H9 (cell line): Measurements from ENCODE around the gene MOB3B. TPM values are rescaled to one million over a fixed set of nuclear protein-coding genes. Genes with fewer than 3 reads are reported as not detected.
A peak's percentile ranks its signal among the peaks of the same experiment; 100 is the strongest.

Source experiments
- DNase-seq: peaks from one replicate; pipeline ENCODE4 v3.0.0-alpha.2; 2017
- H2AFZ ChIP-seq: one replicate; pipeline ENCODE4 v1.6.1; 2013; ENCODE audit warnings: mild to moderate bottlenecking, low read length, control low read depth, moderate library complexity
- H2AK5ac ChIP-seq: 2 replicates; pipeline ENCODE4 v1.6.1; 2013; ENCODE audit warnings: low read length, control low read depth, mixed read lengths; ENCODE audit not compliant: insufficient read length
- H2BK120ac ChIP-seq: one replicate; pipeline ENCODE4 v1.6.1; 2013; ENCODE audit warnings: low read depth, mild to moderate bottlenecking, low read length, control low read depth, inconsistent platforms; ENCODE audit not compliant: poor library complexity, severe bottlenecking
- H2BK12ac ChIP-seq: 2 replicates; pipeline ENCODE4 v1.6.1; 2013; ENCODE audit warnings: low read length, control low read depth, mixed read lengths, low read depth; ENCODE audit not compliant: insufficient read length
- H2BK15ac ChIP-seq: 2 replicates; pipeline ENCODE4 v1.6.1; 2013; ENCODE audit warnings: low read depth, low read length, control low read depth
- H2BK20ac ChIP-seq: one replicate; pipeline ENCODE4 v1.6.1; 2013; ENCODE audit warnings: low read depth, mild to moderate bottlenecking, low read length, control low read depth, inconsistent platforms; ENCODE audit not compliant: poor library complexity, severe bottlenecking
- H2BK5ac ChIP-seq: 2 replicates; pipeline ENCODE4 v1.6.1; 2013; ENCODE audit warnings: low read length, control low read depth, mixed read lengths; ENCODE audit not compliant: insufficient read length
- H3K14ac ChIP-seq: 2 replicates; pipeline ENCODE4 v1.6.1; 2013; ENCODE audit warnings: low read length, control low read depth; ENCODE audit not compliant: insufficient read depth
- H3K18ac ChIP-seq: 2 replicates; pipeline ENCODE4 v1.6.1; 2013; ENCODE audit warnings: low read depth, mild to moderate bottlenecking, mixed read lengths, low read length, control low read depth; ENCODE audit not compliant: insufficient read length
- H3K23ac ChIP-seq: 2 replicates; pipeline ENCODE4 v1.6.1; 2013; ENCODE audit warnings: low read length, control low read depth, mixed read lengths, low read depth; ENCODE audit not compliant: insufficient read length
- H3K23me2 ChIP-seq: 2 replicates; pipeline ENCODE4 v1.6.1; 2013; ENCODE audit warnings: low read depth, mild to moderate bottlenecking, mixed read lengths, low read length, control low read depth; ENCODE audit not compliant: insufficient read length, poor library complexity, severe bottlenecking
- H3K27ac ChIP-seq: 2 replicates; pipeline ENCODE4 v1.5.1; 2013; ENCODE audit warnings: low read length, control low read depth, mixed read lengths, low read depth; ENCODE audit not compliant: insufficient read length
- H3K27me3 ChIP-seq: 2 replicates; pipeline ENCODE4 v1.6.1; 2013; ENCODE audit warnings: low read length, control low read depth, inconsistent platforms; ENCODE audit not compliant: insufficient read depth
- H3K4ac ChIP-seq: 2 replicates; pipeline ENCODE4 v1.6.1; 2013; ENCODE audit warnings: low read depth, mild to moderate bottlenecking, control low read depth, inconsistent platforms, low read length, moderate library complexity
- H3K4me1 ChIP-seq: 2 replicates; pipeline ENCODE4 v1.6.1; 2013; ENCODE audit warnings: low read length, control low read depth, inconsistent platforms; ENCODE audit not compliant: insufficient read depth
- H3K4me2 ChIP-seq: 2 replicates; pipeline ENCODE4 v1.6.1; 2013; ENCODE audit warnings: low read length, control low read depth, mixed read lengths; ENCODE audit not compliant: insufficient read length, insufficient read depth
- H3K56ac ChIP-seq: 2 replicates; pipeline ENCODE4 v1.6.1; 2013; ENCODE audit warnings: low read depth, mild to moderate bottlenecking, mixed read lengths, low read length, control low read depth; ENCODE audit not compliant: insufficient read length
- H3K79me1 ChIP-seq: 2 replicates; pipeline ENCODE4 v1.6.1; 2013; ENCODE audit warnings: low read depth, mild to moderate bottlenecking, moderate library complexity, low read length, control low read depth, inconsistent platforms; ENCODE audit not compliant: insufficient read depth, poor library complexity, severe bottlenecking
- H3K79me2 ChIP-seq: 2 replicates; pipeline ENCODE4 v1.6.1; 2013; ENCODE audit warnings: low read length, control low read depth, inconsistent platforms; ENCODE audit not compliant: insufficient read depth
- H3K9ac ChIP-seq: 2 replicates; pipeline ENCODE4 v1.6.1; 2013; ENCODE audit warnings: low read length, control low read depth, mixed read lengths; ENCODE audit not compliant: insufficient read length; ENCODE audit errors: extremely low read depth
- H3K9me3 ChIP-seq: one replicate; pipeline ENCODE4 v1.6.1; 2013; ENCODE audit warnings: low read depth, low read length, inconsistent platforms; ENCODE audit not compliant: control insufficient read depth
- H3T11ph ChIP-seq: one replicate; pipeline ENCODE4 v1.6.1; 2013; ENCODE audit warnings: mild to moderate bottlenecking, low read length, control low read depth, inconsistent platforms
- H4K20me1 ChIP-seq: one replicate; pipeline ENCODE4 v1.6.1; 2013; ENCODE audit not compliant: control insufficient read depth, insufficient read length, insufficient read depth
- H4K5ac ChIP-seq: 2 replicates; pipeline ENCODE4 v1.6.1; 2013; ENCODE audit warnings: low read depth, mild to moderate bottlenecking, mixed read lengths, low read length, control low read depth; ENCODE audit not compliant: insufficient read length
- H4K8ac ChIP-seq: replicated peaks from 2 replicates; pipeline ENCODE4 v1.6.1; 2013; ENCODE audit warnings: low read length, control low read depth, mixed read lengths, low read depth; ENCODE audit not compliant: insufficient read length
- H4K91ac ChIP-seq: 2 replicates; pipeline ENCODE4 v1.6.1; 2013; ENCODE audit warnings: low read depth, mild to moderate bottlenecking, moderate library complexity, mixed read lengths, low read length, control low read depth; ENCODE audit not compliant: insufficient read length
- H3K27ac Mint-ChIP-seq, 3 experiments: 2 replicates in 2 of 3; 3 replicates in 1 of 3; pipeline ENCODE4 v1.8.0; 2020 to 2021; ENCODE audit warnings: mixed read lengths in 3 of 3, mild to moderate bottlenecking in 1 of 3, moderate library complexity in 1 of 3
- H3K27me3 Mint-ChIP-seq: 2 replicates; pipeline ENCODE4 v1.8.0; 2021; ENCODE audit warnings: low read depth, mild to moderate bottlenecking, moderate library complexity, mixed read lengths
- H3K36me3 Mint-ChIP-seq, 3 experiments: 2 replicates in 2 of 3; 3 replicates in 1 of 3; pipeline ENCODE4 v1.8.0; 2020 to 2021; ENCODE audit warnings: low read depth in 3 of 3, mixed read lengths in 3 of 3; ENCODE audit not compliant: insufficient read depth in 1 of 3
- H3K4me1 Mint-ChIP-seq, 2 experiments: 2 replicates each; pipeline ENCODE4 v1.8.0; 2020; ENCODE audit warnings: mixed read lengths in 2 of 2
- H3K4me3 Mint-ChIP-seq, 2 experiments: 2 replicates in 1 of 2; 3 replicates in 1 of 2; pipeline ENCODE4 v1.8.0; 2020 to 2021; ENCODE audit warnings: mild to moderate bottlenecking in 2 of 2, mixed read lengths in 2 of 2, moderate library complexity in 1 of 2
- H3K9me3 Mint-ChIP-seq, 2 experiments: 2 replicates in 1 of 2; 3 replicates in 1 of 2; pipeline ENCODE4 v1.8.0; 2020; ENCODE audit warnings: mild to moderate bottlenecking in 2 of 2, mixed read lengths in 2 of 2, moderate library complexity in 1 of 2
- CTCF ChIP-seq: fragments of 200-600 bp; sonication (generic); conservative IDR thresholded peaks from 3 replicates; pipeline ENCODE4 v1.8.0; 2021; ENCODE audit warnings: antibody characterized with exemption, mild to moderate bottlenecking
- WGBS: extraction: QIAGEN DNeasy Blood & Tissue Kit; methylation state at CpG from one replicate; pipeline ENCODE4 v1.1.7; 2013; ENCODE audit warnings: missing lambda C conversion rate, low lambda C conversion rate, mixed read lengths; ENCODE audit not compliant: insufficient read length; ENCODE audit errors: extremely low coverage; 5-methylcytosine and 5-hydroxymethylcytosine counted together
- total RNA-seq: library from RNA; stranded (reverse); gene quantifications from 2 replicates; pipeline ENCODE4 v1.2.1, GENCODE V29; 2021

MOB3B gene
- total RNA-seq, 1 experiment from 2014 or later, result 9.8 TPM

GRCh38 chr9:27349698-27350080 is 179.9 kb downstream of the MOB3B start:
- Histone ChIP-seq H2AK5ac (no peak overlapping the region), H3K18ac (no peak overlapping the region), H2AFZ (no peak overlapping the region), H3K14ac (no peak overlapping the region), H3K4me1 (peaks cover 18% of the 10 kb centered on the region; the same call in 1 of the 2 replicates), H3K4me2 (no peak overlapping the region), H4K8ac (no peak overlapping the region), H3K9me3 (no peaks in the 10 kb centered on the region), H4K91ac (no peak overlapping the region), H3K4ac (no peak overlapping the region), H3K23me2 (no peaks in the 10 kb centered on the region), H3K27me3 (no peaks in the 10 kb centered on the region; the same call in 1 of the 2 replicates), H4K5ac (no peak overlapping the region), H3T11ph (no peak overlapping the region), H2BK120ac (no peak overlapping the region), H3K27ac (no peak overlapping the region), H3K9ac (no peak overlapping the region), H2BK15ac (no peak overlapping the region), H3K79me1 (no peaks in the 10 kb centered on the region), H4K20me1 (no peaks in the 10 kb centered on the region), H3K79me2 (no peaks in the 10 kb centered on the region), H2BK5ac (no peak overlapping the region), H3K56ac (no peak overlapping the region), H2BK12ac (no peak overlapping the region), H2BK20ac (no peak overlapping the region), H3K23ac (no peak overlapping the region)
- Mint-ChIP-seq H3K27me3 (no peaks in the 10 kb centered on the region), H3K36me3 (peaks cover 0 to 8% (median 4%) of the 10 kb centered on the region in 3 experiments; a peak in 5 of 7 replicates), H3K4me1 (peaks cover 37 to 38% of the 10 kb centered on the region in 2 experiments), H3K27ac (peak overlapping the region in 2 of 3 experiments; percentile 37 to 91; a peak in 3 of 7 replicates), H3K4me3 (no peak overlapping the region), H3K9me3 (no peaks in the 10 kb centered on the region)
- no peak for DNase-seq
- no CpG with 5 or more reads among the region's 1 CpG for WGBS
- TF ChIP-seq CTCF, result no peak
